ENCODE results near the gene PRIMPOL.

Gene PRIMPOL

DNA sequence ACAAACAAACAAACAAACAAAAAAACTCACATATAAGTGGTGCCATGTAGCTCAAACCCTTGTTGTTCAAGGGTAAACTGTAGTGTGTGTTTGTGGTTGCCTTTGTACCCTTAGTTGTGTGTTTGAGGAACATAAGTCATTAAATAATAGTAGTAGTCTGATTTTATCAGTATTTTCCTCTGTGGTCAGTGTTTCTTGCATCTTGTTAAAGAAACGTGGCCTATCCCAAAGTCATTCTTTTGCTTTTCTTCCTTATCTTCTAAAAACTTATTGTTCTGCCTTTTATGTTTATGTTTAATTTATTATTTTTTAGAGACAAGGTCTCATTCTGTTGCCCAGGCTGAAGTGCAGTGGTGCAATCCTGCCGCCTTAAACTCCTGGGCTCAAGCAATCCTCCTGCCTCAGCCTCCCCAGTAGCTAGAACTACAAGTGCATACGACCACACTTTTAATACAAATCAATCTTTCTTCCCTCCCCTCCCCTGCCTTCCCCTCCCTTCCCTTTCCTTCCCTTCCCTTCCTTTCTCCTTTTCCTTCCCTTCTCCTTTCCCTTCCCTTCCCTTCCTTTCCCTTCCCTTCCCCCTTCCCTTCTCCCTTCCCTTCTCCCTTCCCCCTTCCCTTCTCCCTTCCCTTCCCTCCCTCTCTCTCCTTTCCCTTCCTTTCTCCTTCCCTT lies 26.4 kb downstream of the PRIMPOL start:
- no peaks in the 10 kb centered on the region for H3K27me3 ChIP-seq (ENCODE audit: insufficient read depth, low read length, poor library complexity)
- H3K27ac ChIP-seq (ENCODE audit: low read length) = no peak overlapping the region
- H3K4me1 ChIP-seq (ENCODE audit: insufficient read depth, low read length) = no peaks in the 10 kb centered on the region
- no peak overlapping the region for H3K4me2 ChIP-seq (ENCODE audit: insufficient read depth, low read length)
- H3K79me2 ChIP-seq (ENCODE audit: insufficient read depth, low read length) = no peaks in the 10 kb centered on the region
- no peak for DNase-seq
- H3K36me3 ChIP-seq (ENCODE audit: insufficient read depth, low read length) = peaks cover 36% of the 10 kb centered on the region
- no peak overlapping the region for H3K4me3 ChIP-seq (ENCODE audit: low read depth in 1 of 2, low read length in 2 of 2)
- H2AFZ ChIP-seq (ENCODE audit: low read depth, low read length) = no peak overlapping the region
- H3K9ac ChIP-seq (ENCODE audit: low read depth, low read length) = no peak overlapping the region
- no peaks in the 10 kb centered on the region for H3K9me3 ChIP-seq (ENCODE audit: insufficient read depth, low read length, severe bottlenecking)
- TF ChIP-seq EZH2 (IDR thresholded peaks at IDR 0.05; ENCODE audit: borderline replicate concordance, low read depth, low read length, severe bottlenecking) = no peak
- TF ChIP-seq, protein P1, sequence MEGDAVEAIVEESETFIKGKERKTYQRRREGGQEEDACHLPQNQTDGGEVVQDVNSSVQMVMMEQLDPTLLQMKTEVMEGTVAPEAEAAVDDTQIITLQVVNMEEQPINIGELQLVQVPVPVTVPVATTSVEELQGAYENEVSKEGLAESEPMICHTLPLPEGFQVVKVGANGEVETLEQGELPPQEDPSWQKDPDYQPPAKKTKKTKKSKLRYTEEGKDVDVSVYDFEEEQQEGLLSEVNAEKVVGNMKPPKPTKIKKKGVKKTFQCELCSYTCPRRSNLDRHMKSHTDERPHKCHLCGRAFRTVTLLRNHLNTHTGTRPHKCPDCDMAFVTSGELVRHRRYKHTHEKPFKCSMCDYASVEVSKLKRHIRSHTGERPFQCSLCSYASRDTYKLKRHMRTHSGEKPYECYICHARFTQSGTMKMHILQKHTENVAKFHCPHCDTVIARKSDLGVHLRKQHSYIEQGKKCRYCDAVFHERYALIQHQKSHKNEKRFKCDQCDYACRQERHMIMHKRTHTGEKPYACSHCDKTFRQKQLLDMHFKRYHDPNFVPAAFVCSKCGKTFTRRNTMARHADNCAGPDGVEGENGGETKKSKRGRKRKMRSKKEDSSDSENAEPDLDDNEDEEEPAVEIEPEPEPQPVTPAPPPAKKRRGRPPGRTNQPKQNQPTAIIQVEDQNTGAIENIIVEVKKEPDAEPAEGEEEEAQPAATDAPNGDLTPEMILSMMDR (IDR thresholded peaks at IDR 0.05; ENCODE audit: borderline replicate concordance, extremely low read depth, low read length, poor library complexity, severe bottlenecking) = no peak
- no peak for ATAC-seq (ENCODE audit: insufficient read depth, low read depth)
- no peaks in the 10 kb centered on the region for H4K20me1 ChIP-seq (ENCODE audit: insufficient read depth, low read length)

DNA sequence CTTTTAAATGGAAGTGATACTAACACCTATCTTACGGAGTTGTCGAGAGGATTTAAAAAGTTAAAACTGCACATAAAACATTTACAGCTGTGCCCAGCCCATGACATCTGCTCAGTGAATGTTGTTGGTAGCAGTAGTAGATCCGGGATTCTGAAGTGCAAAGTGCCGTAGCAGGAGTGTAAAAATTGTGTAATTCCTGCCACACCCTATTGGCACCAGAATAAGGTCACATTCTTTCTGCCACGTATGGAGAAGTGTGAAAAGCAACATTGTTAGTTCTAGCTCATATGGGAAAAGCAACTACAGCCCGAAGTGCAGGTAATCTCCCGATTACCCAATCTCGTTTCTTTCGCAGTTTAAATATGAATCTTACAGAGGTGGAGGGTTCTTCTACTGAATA lies 31.2 kb downstream of the PRIMPOL start:
- H2AFZ ChIP-seq (ENCODE audit: low read depth, low read length) = no peak overlapping the region
- DNase-seq (no peak), ATAC-seq (ENCODE audit: insufficient read depth, low read depth) (no peak)
- H3K4me1 ChIP-seq (ENCODE audit: insufficient read depth, low read length) = peaks cover 7% of the 10 kb centered on the region; the same call in 1 of the 2 replicates
- no peak for TF ChIP-seq EZH2 (IDR thresholded peaks at IDR 0.05; ENCODE audit: borderline replicate concordance, low read depth, low read length, severe bottlenecking)
- TF ChIP-seq, protein P1 (IDR thresholded peaks at IDR 0.05; ENCODE audit: borderline replicate concordance, extremely low read depth, low read length, poor library complexity, severe bottlenecking) = no peak
- H3K9me3 ChIP-seq (ENCODE audit: insufficient read depth, low read length, severe bottlenecking) = no peaks in the 10 kb centered on the region
- no peak overlapping the region for H3K27ac ChIP-seq (ENCODE audit: low read length)
- H3K27me3 ChIP-seq (ENCODE audit: insufficient read depth, low read length, poor library complexity) = no peaks in the 10 kb centered on the region
- H3K4me3 ChIP-seq (ENCODE audit: low read depth in 1 of 2, low read length in 2 of 2) = no peak overlapping the region
- no peaks in the 10 kb centered on the region for H3K79me2 ChIP-seq (ENCODE audit: insufficient read depth, low read length)
- H3K9ac ChIP-seq (ENCODE audit: low read depth, low read length) = no peak overlapping the region
- no peak overlapping the region for H3K4me2 ChIP-seq (ENCODE audit: insufficient read depth, low read length)
- H4K20me1 ChIP-seq (ENCODE audit: insufficient read depth, low read length) = no peaks in the 10 kb centered on the region
- peaks cover 13% of the 10 kb centered on the region; the same call in 1 of the 2 replicates for H3K36me3 ChIP-seq (ENCODE audit: insufficient read depth, low read length)

DNA sequence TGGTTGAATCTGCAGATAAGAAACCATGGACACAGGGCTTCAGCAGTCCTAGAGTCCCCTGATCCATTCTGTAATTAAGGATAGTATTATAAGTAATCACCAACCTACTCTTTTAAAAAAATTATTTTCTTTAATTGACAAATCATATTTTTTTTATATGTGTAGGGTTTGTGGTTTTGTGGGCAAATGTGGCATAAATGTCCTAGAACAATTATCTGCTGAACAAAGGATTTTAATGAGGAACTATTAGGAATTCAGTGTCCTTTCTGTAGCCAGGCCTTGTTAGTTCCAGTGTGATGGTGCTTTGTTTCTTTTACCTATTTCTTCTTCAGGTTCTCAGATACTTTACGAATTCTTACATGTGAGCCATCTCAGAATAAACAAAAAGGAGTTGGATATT lies 32.4 kb downstream of the PRIMPOL start:
- Histone ChIP-seq H3K27me3 (ENCODE audit: insufficient read depth, low read length, poor library complexity) (no peaks in the 10 kb centered on the region), H3K4me3 (ENCODE audit: low read depth in 1 of 2, low read length in 2 of 2) (no peak overlapping the region), H3K79me2 (ENCODE audit: insufficient read depth, low read length) (no peaks in the 10 kb centered on the region), H4K20me1 (ENCODE audit: insufficient read depth, low read length) (no peaks in the 10 kb centered on the region), H3K4me1 (ENCODE audit: insufficient read depth, low read length) (peaks cover 7% of the 10 kb centered on the region; the same call in 1 of the 2 replicates), H3K9ac (ENCODE audit: low read depth, low read length) (no peak overlapping the region), H3K4me2 (ENCODE audit: insufficient read depth, low read length) (no peak overlapping the region), H3K36me3 (ENCODE audit: insufficient read depth, low read length) (peaks cover 13% of the 10 kb centered on the region; the same call in 1 of the 2 replicates), H3K27ac (ENCODE audit: low read length) (no peak overlapping the region), H3K9me3 (ENCODE audit: insufficient read depth, low read length, severe bottlenecking) (no peaks in the 10 kb centered on the region), H2AFZ (ENCODE audit: low read depth, low read length) (no peak overlapping the region)
- DNase-seq = no peak
- TF ChIP-seq, protein P1 (IDR thresholded peaks at IDR 0.05; ENCODE audit: borderline replicate concordance, extremely low read depth, low read length, poor library complexity, severe bottlenecking) = no peak
- no peak for TF ChIP-seq EZH2 (IDR thresholded peaks at IDR 0.05; ENCODE audit: borderline replicate concordance, low read depth, low read length, severe bottlenecking)
- ATAC-seq (ENCODE audit: insufficient read depth, low read depth) = no peak
